Measurements from ENCODE around the gene OR8I2. TPM values are rescaled to one million over a fixed set of nuclear protein-coding genes. Genes with fewer than 3 reads are reported as not detected.
"Not testable (repeated sequence)": the region's sequence is repeated elsewhere in the genome, so short reads cannot be mapped to it uniquely, and the experiment has no call there.

The OR8I2 gene
- total RNA-seq, 1 experiment from 2014 or later, result not detected

DNA sequence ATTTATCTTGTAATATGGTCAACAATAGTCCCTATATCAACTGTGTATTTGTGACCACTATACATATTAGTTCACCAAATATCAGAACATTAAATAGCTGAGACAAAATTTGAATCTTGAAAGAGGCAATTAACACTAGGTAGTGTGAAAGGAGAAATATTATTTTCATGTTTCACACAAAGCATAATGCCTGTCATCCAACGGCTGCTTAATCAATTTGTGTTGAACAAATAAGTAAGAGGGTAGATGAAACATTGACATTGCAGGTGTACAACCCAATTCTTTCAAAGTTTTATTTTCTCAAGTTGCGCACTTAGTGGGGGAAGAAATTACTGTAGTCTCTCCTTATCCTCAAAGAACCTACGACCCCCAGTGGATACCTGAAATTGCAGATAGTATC lies 3.4 kb upstream of the OR8I2 start:
- Histone ChIP-seq H3K4me2 (ENCODE audit: low read depth, low read length, poor library complexity, severe bottlenecking) (no peak overlapping the region), H2AFZ (ENCODE audit: low read length) (no peak overlapping the region), H3K4me1 (ENCODE audit: low read length) (no peaks in the 10 kb centered on the region), H3K36me3 (ENCODE audit: insufficient read depth, low read length) (no peaks in the 10 kb centered on the region), H3K79me2 (ENCODE audit: low read length) (no peaks in the 10 kb centered on the region), H3K9ac (ENCODE audit: low read length) (no peak overlapping the region), H3K9me3 (ENCODE audit: low read length) (no peaks in the 10 kb centered on the region), H3K9me2 (replicated peaks; ENCODE audit: insufficient read depth, low read length) (no peaks in the 10 kb centered on the region), H4K20me1 (ENCODE audit: insufficient read depth, low read depth, low read length) (no peaks in the 10 kb centered on the region), H3K27ac (ENCODE audit: low read length) (no peak overlapping the region), H3K27me3 (ENCODE audit: low read length) (no peaks in the 10 kb centered on the region), H3K4me3 (ENCODE audit: low read length) (no peak overlapping the region)
- peak; percentile 49 for DNase-seq

DNA sequence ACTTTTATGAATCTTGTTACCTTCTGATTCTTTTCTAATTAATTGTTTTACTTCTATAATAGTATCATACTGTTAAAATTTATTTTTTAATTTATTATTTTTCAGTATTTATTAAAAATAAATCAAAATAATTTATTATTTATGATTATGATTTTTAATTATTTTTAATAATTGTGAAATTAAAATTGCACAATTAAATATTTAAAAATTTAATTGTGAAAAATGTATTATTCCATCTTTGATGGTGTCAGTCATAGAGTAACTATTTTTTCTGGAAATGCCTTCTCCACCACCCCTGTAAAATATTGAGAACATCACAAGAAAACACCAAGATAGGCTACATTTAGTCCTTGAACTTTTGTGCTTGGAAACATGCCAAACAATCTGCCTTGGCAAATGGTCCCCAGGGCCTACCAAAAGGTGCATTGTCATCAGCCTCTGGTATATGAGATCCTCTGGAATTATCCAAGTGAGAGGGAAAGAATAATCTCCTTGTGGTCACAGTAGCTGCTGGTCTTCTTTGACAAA lies 10.2 kb downstream of the OR8I2 start, which contains the start of gene OR8H2:
Gene OR8H2 (plus strand): TSS at position 478 of the 528 bp plus-strand sequence. CDS start 1,356 bp downstream, outside the sequence.
- H3K4me2 ChIP-seq (ENCODE audit: low read depth, low read length, poor library complexity, severe bottlenecking), result no peak within 1 kb of the TSS
- H3K9me2 ChIP-seq (replicated peaks; ENCODE audit: insufficient read depth, low read length), result no peaks in the 10 kb centered on the region
- DNase-seq, result no peak
- no peak within 1 kb of the TSS for H2AFZ ChIP-seq (ENCODE audit: low read length)
- no peak within 1 kb of the TSS for H3K27ac ChIP-seq (ENCODE audit: low read length)
- no peaks in the 10 kb centered on the region for H3K79me2 ChIP-seq (ENCODE audit: low read length)
- no peaks in the 10 kb centered on the region for H4K20me1 ChIP-seq (ENCODE audit: insufficient read depth, low read depth, low read length)
- no peaks in the 10 kb centered on the region for H3K27me3 ChIP-seq (ENCODE audit: low read length)
- no peak within 1 kb of the TSS for H3K4me3 ChIP-seq (ENCODE audit: low read length)
- no peak within 1 kb of the TSS for H3K9ac ChIP-seq (ENCODE audit: low read length)
- H3K9me3 ChIP-seq (ENCODE audit: low read length), result peaks cover 3% of the 10 kb centered on the region; the same call in 1 of the 2 replicates
- no peaks in the 10 kb centered on the region for H3K4me1 ChIP-seq (ENCODE audit: low read length)
- H3K36me3 ChIP-seq (ENCODE audit: insufficient read depth, low read length), result no peaks in the 10 kb centered on the region

DNA sequence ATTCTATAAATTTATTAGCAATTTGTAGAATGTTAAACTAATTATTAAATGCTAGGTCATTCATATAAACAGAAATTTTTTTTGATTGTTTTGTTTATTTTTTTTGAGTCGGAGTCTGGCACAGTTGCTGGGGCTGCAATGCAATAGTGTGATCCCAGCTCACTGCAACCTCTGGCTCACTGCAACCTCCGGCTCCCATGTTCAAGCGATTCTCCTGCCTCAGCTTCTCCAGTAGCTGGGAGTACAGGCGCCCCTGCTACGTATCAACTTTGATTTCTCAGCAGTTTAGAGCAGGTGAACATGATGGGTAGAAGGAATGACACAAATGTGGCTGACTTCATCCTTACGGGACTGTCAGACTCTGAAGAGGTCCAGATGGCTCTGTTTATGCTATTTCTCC lies 29.0 kb downstream of the OR8I2 start, which contains the start of gene OR8H3:
Gene OR8H3 (plus strand): TSS at position 301 of the 400 bp plus-strand sequence. CDS start 0 bp downstream, at position 301.
- DNase-seq, result no peak
- H3K9me2 ChIP-seq (replicated peaks; ENCODE audit: insufficient read depth, low read length), result no peaks in the 10 kb centered on the region
- peaks cover 8% of the 10 kb centered on the region; the same call in 1 of the 2 replicates for H3K9me3 ChIP-seq (ENCODE audit: low read length)
- H3K79me2 ChIP-seq (ENCODE audit: low read length), result no peaks in the 10 kb centered on the region
- no peak within 1 kb of the TSS for H3K4me2 ChIP-seq (ENCODE audit: low read depth, low read length, poor library complexity, severe bottlenecking)
- H3K27ac ChIP-seq (ENCODE audit: low read length), result no peak within 1 kb of the TSS
- no peaks in the 10 kb centered on the region for H4K20me1 ChIP-seq (ENCODE audit: insufficient read depth, low read depth, low read length)
- no peaks in the 10 kb centered on the region for H3K27me3 ChIP-seq (ENCODE audit: low read length)
- no peak within 1 kb of the TSS for H2AFZ ChIP-seq (ENCODE audit: low read length)
- H3K4me1 ChIP-seq (ENCODE audit: low read length), result no peaks in the 10 kb centered on the region
- no peaks in the 10 kb centered on the region; the same call in 1 of the 2 replicates for H3K36me3 ChIP-seq (ENCODE audit: insufficient read depth, low read length)
- H3K9ac ChIP-seq (ENCODE audit: low read length), result no peak within 1 kb of the TSS
- no peak within 1 kb of the TSS for H3K4me3 ChIP-seq (ENCODE audit: low read length)

DNA sequence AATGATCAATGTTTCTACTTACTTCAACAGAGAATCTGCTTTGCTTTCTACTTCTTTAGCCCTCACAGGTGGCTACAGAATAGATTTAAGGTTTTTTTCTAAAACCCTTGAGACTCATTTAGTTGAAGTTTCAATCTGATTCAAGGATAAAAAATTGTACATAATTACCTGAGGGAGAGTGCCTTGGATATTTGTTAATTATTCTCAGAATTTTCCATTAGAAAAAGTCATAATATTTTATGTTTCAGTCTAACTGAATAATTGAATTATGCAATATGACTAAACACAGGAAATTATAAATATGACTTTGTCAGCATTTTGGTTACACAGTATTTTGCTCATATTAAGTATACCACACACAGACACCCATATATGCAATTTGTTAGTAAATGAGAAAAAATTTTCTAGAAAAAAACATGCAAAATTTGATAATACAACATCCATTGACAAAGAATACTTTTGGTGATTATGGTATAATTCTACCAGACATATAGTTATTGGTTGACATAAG lies 47.1 kb downstream of the OR8I2 start, which contains the start of gene OR8J3:
Gene OR8J3 (minus strand): TSS at position 51 of the 511 bp plus-strand sequence. CDS start 2,483 bp downstream, outside the sequence.
- Histone ChIP-seq H3K9me2 (replicated peaks; ENCODE audit: insufficient read depth, low read length) (no peaks in the 10 kb centered on the region), H3K36me3 (ENCODE audit: insufficient read depth, low read length) (no peaks in the 10 kb centered on the region), H3K9ac (ENCODE audit: low read length) (no peak within 1 kb of the TSS), H3K4me3 (ENCODE audit: low read length) (no peak within 1 kb of the TSS), H3K79me2 (ENCODE audit: low read length) (no peaks in the 10 kb centered on the region), H3K27ac (ENCODE audit: low read length) (no peak within 1 kb of the TSS), H3K4me1 (ENCODE audit: low read length) (no peaks in the 10 kb centered on the region), H4K20me1 (ENCODE audit: insufficient read depth, low read depth, low read length) (no peaks in the 10 kb centered on the region), H3K9me3 (ENCODE audit: low read length) (peaks cover 15% of the 10 kb centered on the region), H3K4me2 (ENCODE audit: low read depth, low read length, poor library complexity, severe bottlenecking) (no peak within 1 kb of the TSS), H2AFZ (ENCODE audit: low read length) (no peak within 1 kb of the TSS), H3K27me3 (ENCODE audit: low read length) (no peaks in the 10 kb centered on the region)
- DNase-seq, result no peak

DNA sequence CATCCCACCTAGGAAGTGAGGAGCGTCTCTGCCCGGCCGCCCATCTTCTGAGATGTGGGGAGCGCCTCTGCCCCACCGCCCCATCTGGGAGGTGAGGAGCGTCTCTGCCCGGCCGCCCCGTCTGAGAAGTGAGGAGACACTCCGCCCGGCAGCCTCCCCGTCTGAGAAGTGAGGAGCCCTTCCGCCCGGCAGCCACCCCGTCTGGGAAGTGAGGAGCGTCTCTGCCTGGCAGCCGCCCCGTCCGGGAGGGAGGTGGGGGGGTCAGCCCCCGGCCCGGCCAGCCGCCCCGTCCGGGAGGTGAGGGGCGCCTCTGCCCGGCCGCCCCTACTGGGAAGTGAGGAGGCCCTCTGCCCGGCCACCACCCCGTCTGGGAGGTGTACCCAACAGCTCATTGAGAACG lies 50.6 kb downstream of the OR8I2 start:
- H3K79me2 ChIP-seq (ENCODE audit: low read length); H3K4me2 ChIP-seq (ENCODE audit: low read depth, low read length, poor library complexity, severe bottlenecking); H3K36me3 ChIP-seq (ENCODE audit: insufficient read depth, low read length); H4K20me1 ChIP-seq (ENCODE audit: insufficient read depth, low read depth, low read length); H3K27ac ChIP-seq (ENCODE audit: low read length); H3K27me3 ChIP-seq (ENCODE audit: low read length); H3K4me3 ChIP-seq (ENCODE audit: low read length); H2AFZ ChIP-seq (ENCODE audit: low read length); H3K9me2 ChIP-seq (replicated peaks; ENCODE audit: insufficient read depth, low read length); H3K9ac ChIP-seq (ENCODE audit: low read length); DNase-seq; H3K4me1 ChIP-seq (ENCODE audit: low read length): not testable (repeated sequence)
- peaks cover 12% of the 10 kb centered on the region; the same call in 1 of the 2 replicates for H3K9me3 ChIP-seq (ENCODE audit: low read length)

Small RNA genes lying within 50 kb of the gene (small RNA-seq; reads per million reads assigned to genes)
- not detected for gene OR8I4P

Other genes with a start within 250 kb of the OR8I2 start
- gene TRIM51, start 210.0 kb upstream of the OR8I2 start, total RNA-seq (2014; rRNA removed; shearing (Covaris generic); ENCODE audit: low replicate concordance), result not detected in 2 replicates
- gene OR5W2, start 178.7 kb upstream of the OR8I2 start, total RNA-seq (2014; rRNA removed; shearing (Covaris generic); ENCODE audit: low replicate concordance), result not detected in 2 replicates
- gene OR5I1, start 156.9 kb upstream of the OR8I2 start, total RNA-seq (2014; rRNA removed; shearing (Covaris generic); ENCODE audit: low replicate concordance), result not detected in 2 replicates
- not detected in 2 replicates for gene OR10AG1, start 123.4 kb upstream of the OR8I2 start, total RNA-seq (2014; rRNA removed; shearing (Covaris generic); ENCODE audit: low replicate concordance)
- not detected in 2 replicates for gene OR5F1, start 98.7 kb upstream of the OR8I2 start, total RNA-seq (2014; rRNA removed; shearing (Covaris generic); ENCODE audit: low replicate concordance)
- not detected in 2 replicates for gene OR5AS1, start 65.7 kb upstream of the OR8I2 start, total RNA-seq (2014; rRNA removed; shearing (Covaris generic); ENCODE audit: low replicate concordance)
- not detected in 2 replicates for gene OR8H2, start 10.4 kb downstream of the OR8I2 start, total RNA-seq (2014; rRNA removed; shearing (Covaris generic); ENCODE audit: low replicate concordance)
- gene OR8H3, start 29.1 kb downstream of the OR8I2 start, total RNA-seq (2014; rRNA removed; shearing (Covaris generic); ENCODE audit: low replicate concordance), result not detected in 2 replicates
- gene OR8J3, start 46.9 kb downstream of the OR8I2 start, total RNA-seq (2014; rRNA removed; shearing (Covaris generic); ENCODE audit: low replicate concordance), result not detected in 2 replicates
- gene OR8K5, start 67.0 kb downstream of the OR8I2 start, total RNA-seq (2014; rRNA removed; shearing (Covaris generic); ENCODE audit: low replicate concordance), result not detected in 2 replicates
- not detected in 2 replicates for gene OR5J2, start 83.3 kb downstream of the OR8I2 start, total RNA-seq (2014; rRNA removed; shearing (Covaris generic); ENCODE audit: low replicate concordance)
- not detected in 2 replicates for gene OR5T2, start 140.9 kb downstream of the OR8I2 start, total RNA-seq (2014; rRNA removed; shearing (Covaris generic); ENCODE audit: low replicate concordance)
- gene OR5T3, start 158.9 kb downstream of the OR8I2 start, total RNA-seq (2014; rRNA removed; shearing (Covaris generic); ENCODE audit: low replicate concordance), result not detected in 2 replicates
- gene OR5T1, start 180.8 kb downstream of the OR8I2 start, total RNA-seq (2014; rRNA removed; shearing (Covaris generic); ENCODE audit: low replicate concordance), result not detected in 2 replicates
- gene OR8H1, start 198.9 kb downstream of the OR8I2 start, total RNA-seq (2014; rRNA removed; shearing (Covaris generic); ENCODE audit: low replicate concordance), result not detected in 2 replicates
- gene OR8K3, start 221.8 kb downstream of the OR8I2 start, total RNA-seq (2014; rRNA removed; shearing (Covaris generic); ENCODE audit: low replicate concordance), result not detected in 2 replicates

Data from Karpas-422 (cell line).